Osteocyte (in vitro differentiated cells): ENCODE measurements around the gene MMP20. TPM values are rescaled to one million over a fixed set of nuclear protein-coding genes. Genes with fewer than 3 reads are reported as not detected.

ENCODE experiments used
- DNase-seq: peaks from one replicate; pipeline ENCODE4 v3.0.0; 2021; ENCODE audit warnings: mixed read lengths; ENCODE audit not compliant: unreplicated experiment; ENCODE audit errors: extremely low spot score
- H3K27ac Mint-ChIP-seq: one replicate; pipeline ENCODE4 v1.8.0; 2021; ENCODE audit warnings: mild to moderate bottlenecking, mixed read lengths; ENCODE audit not compliant: unreplicated experiment
- H3K27me3 Mint-ChIP-seq: one replicate; pipeline ENCODE4 v1.8.0; 2021; ENCODE audit warnings: mixed read lengths; ENCODE audit not compliant: unreplicated experiment
- H3K36me3 Mint-ChIP-seq: one replicate; pipeline ENCODE4 v1.8.0; 2021; ENCODE audit warnings: mixed read lengths; ENCODE audit not compliant: unreplicated experiment
- H3K4me1 Mint-ChIP-seq: one replicate; pipeline ENCODE4 v1.8.0; 2021; ENCODE audit warnings: mixed read lengths; ENCODE audit not compliant: unreplicated experiment
- H3K4me3 Mint-ChIP-seq: one replicate; pipeline ENCODE4 v1.8.0; 2021; ENCODE audit warnings: mild to moderate bottlenecking, moderate library complexity, mixed read lengths; ENCODE audit not compliant: unreplicated experiment
- H3K9me3 Mint-ChIP-seq: one replicate; pipeline ENCODE4 v1.8.0; 2021; ENCODE audit warnings: mixed read lengths; ENCODE audit not compliant: unreplicated experiment
- CTCF ChIP-seq: fragments of 200-600 bp; sonication (generic); IDR thresholded peaks from 2 replicates; pipeline ENCODE4 v1.5.0; 2021; ENCODE audit warnings: antibody characterized with exemption, mild to moderate bottlenecking, moderate library complexity
- total RNA-seq: library from RNA; stranded (reverse); gene quantifications from 2 replicates; pipeline ENCODE4 v1.2.1, GENCODE V29; 2021

Gene MMP20
- total RNA-seq, 1 donor from 2014 or later, result not detected

- no peak for DNase-seq
- H3K36me3 Mint-ChIP-seq, result no peaks in the 10 kb centered on the region
- no peak overlapping the region for H3K27ac Mint-ChIP-seq
- peaks cover 4% of the 10 kb centered on the region for H3K4me1 Mint-ChIP-seq
- TF ChIP-seq CTCF, result no peak
- no peaks in the 10 kb centered on the region for H3K27me3 Mint-ChIP-seq
- no peak overlapping the region for H3K4me3 Mint-ChIP-seq
- H3K9me3 Mint-ChIP-seq, result peaks cover 10% of the 10 kb centered on the region
Observed at GRCh38 chr11:102582140-102582539, 43.0 kb downstream of the MMP20 start.

GRCh38 chr11:102581066-102581465, 44.1 kb downstream of the MMP20 start:
- peaks cover 9% of the 10 kb centered on the region for H3K9me3 Mint-ChIP-seq
- no peaks in the 10 kb centered on the region for H3K27me3 Mint-ChIP-seq
- H3K36me3 Mint-ChIP-seq, result no peaks in the 10 kb centered on the region
- no peak overlapping the region for H3K27ac Mint-ChIP-seq
- no peak for TF ChIP-seq CTCF
- DNase-seq, result no peak
- no peak overlapping the region for H3K4me3 Mint-ChIP-seq
- H3K4me1 Mint-ChIP-seq, result peaks cover 4% of the 10 kb centered on the region

GRCh38 chr11:102580185-102580951, 44.8 kb downstream of the MMP20 start:
- H3K36me3 Mint-ChIP-seq, result no peaks in the 10 kb centered on the region
- H3K27ac Mint-ChIP-seq, result no peak overlapping the region
- peaks cover 4% of the 10 kb centered on the region for H3K4me1 Mint-ChIP-seq
- no peak overlapping the region for H3K4me3 Mint-ChIP-seq
- no peak for DNase-seq
- no peak for TF ChIP-seq CTCF
- peaks cover 9% of the 10 kb centered on the region for H3K9me3 Mint-ChIP-seq
- H3K27me3 Mint-ChIP-seq, result peaks cover 2% of the 10 kb centered on the region

GRCh38 chr11:102577723-102578122, 47.4 kb downstream of the MMP20 start:
- Mint-ChIP-seq H3K4me3 (no peak overlapping the region), H3K9me3 (no peaks in the 10 kb centered on the region), H3K27ac (no peak overlapping the region), H3K4me1 (no peaks in the 10 kb centered on the region), H3K36me3 (no peaks in the 10 kb centered on the region), H3K27me3 (peaks cover 2% of the 10 kb centered on the region)
- TF ChIP-seq CTCF, result no peak
- no peak for DNase-seq

- Mint-ChIP-seq H3K36me3 (no peaks in the 10 kb centered on the region), H3K4me3 (no peak overlapping the region), H3K27me3 (peaks cover 2% of the 10 kb centered on the region), H3K4me1 (no peaks in the 10 kb centered on the region), H3K9me3 (no peaks in the 10 kb centered on the region), H3K27ac (no peak overlapping the region)
- no peak for DNase-seq
- no peak for TF ChIP-seq CTCF
Observed at GRCh38 chr11:102577182-102577581, 48.0 kb downstream of the MMP20 start.
